ENCODE measurements around the gene AMD1. TPM values are rescaled to one million over a fixed set of nuclear protein-coding genes. Genes with fewer than 3 reads are reported as not detected.

Gene AMD1
- total RNA-seq, 4 donors from 2014 or later: 37.2 to 91.8 (median 43.9) TPM

DNA sequence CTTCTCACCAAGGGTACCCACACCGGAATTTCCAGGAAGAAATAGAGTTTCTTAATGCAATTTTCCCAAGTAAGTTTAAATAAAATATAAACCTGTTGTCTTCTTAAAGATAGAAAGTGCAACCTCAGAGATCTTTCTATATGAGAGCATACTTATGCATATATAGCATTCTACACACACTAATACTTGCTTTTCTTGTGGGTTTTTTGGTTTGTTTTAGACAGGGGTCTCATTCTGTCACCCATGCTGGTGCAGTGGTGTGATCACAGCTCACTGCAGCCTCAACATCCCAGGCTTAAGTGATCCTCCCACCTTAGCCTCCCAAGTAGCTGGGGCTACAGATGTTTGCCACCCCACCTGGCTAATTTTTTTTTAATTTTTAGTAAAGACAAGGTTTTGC, 15.7 kb downstream of the AMD1 start:
- TF ChIP-seq, protein P1, sequence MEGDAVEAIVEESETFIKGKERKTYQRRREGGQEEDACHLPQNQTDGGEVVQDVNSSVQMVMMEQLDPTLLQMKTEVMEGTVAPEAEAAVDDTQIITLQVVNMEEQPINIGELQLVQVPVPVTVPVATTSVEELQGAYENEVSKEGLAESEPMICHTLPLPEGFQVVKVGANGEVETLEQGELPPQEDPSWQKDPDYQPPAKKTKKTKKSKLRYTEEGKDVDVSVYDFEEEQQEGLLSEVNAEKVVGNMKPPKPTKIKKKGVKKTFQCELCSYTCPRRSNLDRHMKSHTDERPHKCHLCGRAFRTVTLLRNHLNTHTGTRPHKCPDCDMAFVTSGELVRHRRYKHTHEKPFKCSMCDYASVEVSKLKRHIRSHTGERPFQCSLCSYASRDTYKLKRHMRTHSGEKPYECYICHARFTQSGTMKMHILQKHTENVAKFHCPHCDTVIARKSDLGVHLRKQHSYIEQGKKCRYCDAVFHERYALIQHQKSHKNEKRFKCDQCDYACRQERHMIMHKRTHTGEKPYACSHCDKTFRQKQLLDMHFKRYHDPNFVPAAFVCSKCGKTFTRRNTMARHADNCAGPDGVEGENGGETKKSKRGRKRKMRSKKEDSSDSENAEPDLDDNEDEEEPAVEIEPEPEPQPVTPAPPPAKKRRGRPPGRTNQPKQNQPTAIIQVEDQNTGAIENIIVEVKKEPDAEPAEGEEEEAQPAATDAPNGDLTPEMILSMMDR (IDR thresholded peaks at IDR 0.05; ENCODE audit: low read depth): no peak

DNA sequence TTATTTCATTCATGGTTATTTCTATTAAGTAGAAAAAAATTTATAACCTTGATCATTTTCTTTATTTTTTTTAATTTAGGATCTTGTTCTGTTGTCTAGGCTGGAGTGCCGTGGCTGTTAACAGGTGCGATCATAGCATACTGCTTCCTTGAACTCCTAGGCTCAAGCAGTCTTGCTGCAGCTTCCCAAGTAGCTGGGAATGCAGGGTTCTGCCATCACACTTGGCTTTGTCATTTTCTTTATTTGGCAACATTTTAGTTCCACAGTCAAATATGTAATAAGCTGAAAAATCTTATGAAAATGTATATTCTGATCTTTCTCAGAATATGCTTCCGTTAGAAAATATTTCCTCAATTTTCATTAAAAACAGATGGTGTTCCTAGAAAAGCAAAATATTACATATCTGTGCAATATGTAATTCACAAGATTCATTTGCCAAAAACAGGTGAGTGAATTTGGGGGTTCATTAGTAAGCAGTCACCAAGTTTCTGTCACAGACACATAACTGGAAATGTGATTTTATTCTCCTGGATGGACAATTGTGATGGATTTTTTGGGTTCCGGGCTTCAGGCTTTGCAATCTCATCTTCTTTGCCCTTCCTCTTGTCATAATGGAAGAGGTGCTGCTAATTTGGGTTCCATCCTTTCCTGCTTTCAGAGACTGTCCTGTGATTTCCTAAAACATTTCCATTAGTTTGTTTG, 21.5 kb downstream of the AMD1 start:
- TF ChIP-seq, protein P1 (IDR thresholded peaks at IDR 0.05; ENCODE audit: low read depth): no peak

DNA sequence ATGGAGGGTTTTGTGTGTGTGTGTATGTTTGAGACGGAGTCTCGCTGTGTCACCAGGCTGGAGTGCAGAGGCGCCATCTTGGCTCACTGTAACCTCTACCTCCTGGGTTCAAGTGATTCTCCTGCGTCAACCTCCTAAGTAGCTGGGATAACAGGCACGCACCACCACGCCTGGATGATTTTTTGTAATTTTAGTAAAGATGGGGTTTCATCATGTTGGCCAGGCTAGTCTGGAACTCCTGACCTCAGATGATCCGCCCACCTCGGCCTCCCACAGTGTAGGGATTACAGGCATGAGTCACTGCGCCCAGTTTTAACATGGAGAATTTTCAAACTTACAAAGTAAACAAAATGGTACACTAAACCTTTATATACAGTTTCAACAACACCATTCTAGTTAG, 22.8 kb downstream of the AMD1 start:
- TF ChIP-seq, protein P1 (IDR thresholded peaks at IDR 0.05; ENCODE audit: low read depth): no peak

DNA sequence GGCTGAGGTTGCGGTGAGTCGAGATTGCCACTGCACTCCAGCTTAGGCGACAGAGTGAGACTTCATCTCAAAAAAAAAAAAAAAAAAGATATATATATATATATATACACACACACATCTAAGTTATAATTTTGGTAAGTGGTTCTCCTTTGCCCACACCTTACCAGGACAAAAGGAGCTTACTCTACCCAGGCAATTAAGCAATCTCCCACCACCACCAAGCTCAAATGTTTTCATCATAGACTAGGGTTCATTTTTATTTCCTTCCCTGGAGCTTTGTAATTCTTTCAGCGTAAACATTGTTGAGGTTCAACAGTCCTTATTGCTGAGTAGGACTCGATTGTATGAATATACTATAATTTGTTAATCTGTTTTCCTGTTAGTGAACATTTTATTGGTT, 23.5 kb downstream of the AMD1 start:
- TF ChIP-seq, protein P1 (IDR thresholded peaks at IDR 0.05; ENCODE audit: low read depth): no peak

DNA sequence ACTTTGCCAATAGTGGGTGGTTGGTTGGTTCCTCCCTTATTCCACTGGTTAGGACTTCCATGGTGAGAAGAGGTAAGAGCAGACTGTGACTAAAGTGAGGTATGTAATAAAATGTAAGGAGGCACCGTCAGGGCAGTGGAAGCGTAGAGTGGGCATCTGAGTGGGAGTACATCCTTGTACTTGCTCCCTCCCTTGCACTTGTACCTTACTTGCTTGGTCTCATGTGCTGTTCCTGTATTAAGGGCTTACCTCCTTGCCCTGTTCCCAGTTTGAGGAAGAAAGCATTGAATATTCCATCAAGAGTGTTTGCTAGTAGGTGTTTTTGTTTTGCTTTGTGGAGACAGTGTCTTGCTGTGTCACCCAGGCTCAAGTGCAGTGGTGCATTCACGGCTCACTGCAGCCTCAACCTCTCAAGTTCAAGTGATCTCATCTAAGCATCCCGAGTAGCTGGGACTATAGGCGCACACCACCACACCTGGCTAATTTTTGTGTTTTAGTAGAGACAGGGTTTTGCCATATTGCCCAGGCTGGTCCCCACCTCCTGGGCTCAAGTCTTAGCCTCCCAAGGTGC, 25.5 kb downstream of the AMD1 start:
- TF ChIP-seq, protein P1 (IDR thresholded peaks at IDR 0.05; ENCODE audit: low read depth): no peak

DNA sequence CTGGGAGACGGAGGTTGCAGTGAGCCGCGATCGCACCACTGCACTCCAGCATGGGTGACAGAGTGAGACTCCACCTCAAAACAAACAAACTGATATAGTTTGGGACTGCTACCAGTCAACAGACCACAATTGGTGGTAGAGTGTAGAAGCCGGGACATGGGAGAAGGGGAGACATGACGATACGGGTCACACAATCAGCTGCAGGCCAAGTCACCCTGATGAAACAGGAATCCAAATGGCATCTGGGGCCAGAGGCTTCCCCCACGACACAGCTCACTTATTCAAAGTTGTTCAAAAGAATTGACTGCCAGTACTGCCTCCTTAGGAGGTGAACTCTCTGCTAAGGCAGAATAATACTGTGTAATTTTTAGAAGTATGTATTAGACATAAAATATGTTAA, 27.5 kb downstream of the AMD1 start:
- TF ChIP-seq, protein P1 (IDR thresholded peaks at IDR 0.05; ENCODE audit: low read depth): no peak

DNA sequence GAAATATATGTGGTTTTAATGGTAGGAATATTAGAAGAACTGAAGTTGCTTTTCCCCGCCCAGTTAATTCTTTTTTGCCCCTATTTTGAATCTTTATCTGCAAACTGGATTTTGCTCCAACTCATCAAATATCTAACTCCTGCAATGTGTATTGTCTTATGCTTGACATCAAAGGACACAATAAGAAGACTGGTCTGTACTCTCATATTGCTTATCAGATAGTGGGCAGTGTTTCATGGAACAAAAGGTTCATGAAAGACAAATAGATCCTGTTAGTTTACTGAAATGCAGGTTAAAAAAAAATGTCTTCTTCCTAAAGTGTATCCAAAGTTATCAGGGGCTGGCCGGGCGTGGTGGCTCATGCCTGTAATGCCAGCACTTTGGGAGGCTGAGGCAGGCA, 56.2 kb downstream of the AMD1 start:
- TF ChIP-seq, protein P1 (IDR thresholded peaks at IDR 0.05; ENCODE audit: low read depth): no peak

Data from subcutaneous adipose tissue (tissue), 4 donors.